Stimulated activated CD4-positive, alpha-beta T cell treated with anti-CD3 and anti-CD28 coated beads, Interleukin-12 subunit alpha, Interleukin-12 subunit beta, amount 100 ng/mL, for 24 hours (primary cell): ENCODE results near the gene GNG2.

ENCODE experiments used
- DNase-seq, 2 experiments: peaks; one replicate each; pipeline ENCODE4 v3.0.0-alpha.2; 2020; ENCODE audit warnings: low read depth in 2 of 2

The GNG2 gene

DNA sequence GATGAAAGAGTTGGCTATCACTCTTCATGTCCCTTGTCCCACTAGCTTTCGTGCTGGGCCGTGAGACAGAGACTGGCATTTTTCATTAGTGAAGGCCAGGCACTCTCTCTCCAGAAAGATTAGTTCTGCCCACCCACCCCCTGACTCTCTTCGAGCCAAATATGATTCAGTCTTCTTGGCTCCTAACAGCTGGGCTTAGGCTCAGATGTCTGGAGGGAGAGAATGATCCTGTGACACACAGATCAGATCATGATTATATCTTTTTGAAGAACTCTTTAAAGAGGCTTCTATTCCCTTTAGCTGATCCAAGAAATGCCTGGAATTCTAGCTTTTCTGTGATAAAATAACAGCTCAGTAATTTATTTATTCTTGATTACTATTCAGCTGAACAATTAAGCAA, 5.2 kb upstream of the GNG2 start:
- no peak for DNase-seq

DNA sequence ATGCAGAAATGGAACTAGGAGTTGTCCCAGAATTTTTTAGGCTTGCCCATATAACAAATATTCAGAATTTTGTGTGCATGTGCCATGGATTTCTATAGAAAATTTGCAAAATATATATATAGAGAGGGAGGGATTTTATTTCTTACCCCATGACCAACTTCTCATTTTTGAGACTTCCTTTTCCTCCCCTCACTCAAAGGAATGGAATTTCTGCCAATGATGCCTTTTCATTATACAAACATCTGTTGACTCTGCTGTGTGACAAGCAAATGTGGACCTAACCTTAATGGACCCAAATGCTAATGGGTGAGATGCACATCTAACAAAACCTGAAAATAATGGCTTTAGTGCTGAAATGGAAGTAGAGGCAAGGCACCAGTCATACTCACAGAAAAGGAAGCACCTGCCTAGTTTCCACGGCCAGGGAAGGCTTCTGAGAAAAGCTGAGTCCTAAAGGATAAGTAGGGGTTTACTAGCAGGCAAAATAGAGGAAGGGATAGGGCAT, 3.6 kb upstream of the GNG2 start:
- no peak for DNase-seq

DNA sequence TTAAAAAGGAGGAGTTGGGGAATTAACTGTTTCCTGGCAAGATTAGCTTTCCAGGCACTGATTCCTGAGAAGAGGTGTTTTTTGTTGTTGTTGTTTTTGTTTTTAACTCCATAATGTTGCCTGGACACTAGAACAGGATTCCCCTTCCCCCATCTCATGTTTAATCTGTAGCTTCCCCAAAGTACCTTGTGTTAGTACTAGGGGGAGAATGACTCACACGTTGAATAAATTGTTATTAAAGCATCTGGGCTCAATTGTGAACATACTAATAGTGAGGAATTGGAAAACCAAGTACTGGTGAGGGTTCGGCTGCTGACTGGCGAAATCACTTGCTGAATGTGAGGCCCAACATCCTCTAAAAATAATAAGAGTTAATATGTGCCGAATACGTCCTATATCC, 1.3 kb upstream of the GNG2 start:
- no peak for DNase-seq

DNA sequence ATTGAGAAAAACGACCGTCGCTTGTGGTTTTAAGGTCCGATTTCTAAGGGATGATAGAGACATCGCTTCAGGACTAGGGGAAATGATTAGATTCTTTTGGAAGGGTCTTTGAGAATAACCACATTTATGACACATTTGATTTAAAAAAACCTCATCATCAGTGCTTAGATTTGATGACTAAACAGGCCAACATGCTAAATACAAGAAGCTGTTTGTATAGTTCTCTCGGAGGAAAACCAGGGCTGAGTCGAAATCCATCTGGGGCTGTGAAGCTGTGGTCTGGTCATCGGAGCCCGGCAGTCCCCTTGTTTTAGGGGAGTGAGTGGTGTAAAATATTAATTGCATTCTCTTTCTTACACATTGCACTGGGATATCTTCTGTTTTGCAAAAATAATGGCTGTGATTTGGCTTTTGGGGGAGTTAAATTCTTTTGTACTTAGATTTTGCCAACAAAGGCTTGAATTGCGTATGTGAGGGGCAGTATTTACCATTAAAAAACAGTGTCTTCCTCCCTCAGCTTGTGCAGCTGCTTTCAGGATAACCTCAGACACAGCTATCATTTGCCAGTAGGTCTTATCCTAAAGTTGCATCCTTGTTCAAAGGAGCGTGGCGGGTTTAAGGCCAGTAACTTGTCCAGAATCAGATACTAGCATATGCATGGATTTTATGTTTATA, 550 bp downstream of the GNG2 start:
- DNase-seq: no peak

DNA sequence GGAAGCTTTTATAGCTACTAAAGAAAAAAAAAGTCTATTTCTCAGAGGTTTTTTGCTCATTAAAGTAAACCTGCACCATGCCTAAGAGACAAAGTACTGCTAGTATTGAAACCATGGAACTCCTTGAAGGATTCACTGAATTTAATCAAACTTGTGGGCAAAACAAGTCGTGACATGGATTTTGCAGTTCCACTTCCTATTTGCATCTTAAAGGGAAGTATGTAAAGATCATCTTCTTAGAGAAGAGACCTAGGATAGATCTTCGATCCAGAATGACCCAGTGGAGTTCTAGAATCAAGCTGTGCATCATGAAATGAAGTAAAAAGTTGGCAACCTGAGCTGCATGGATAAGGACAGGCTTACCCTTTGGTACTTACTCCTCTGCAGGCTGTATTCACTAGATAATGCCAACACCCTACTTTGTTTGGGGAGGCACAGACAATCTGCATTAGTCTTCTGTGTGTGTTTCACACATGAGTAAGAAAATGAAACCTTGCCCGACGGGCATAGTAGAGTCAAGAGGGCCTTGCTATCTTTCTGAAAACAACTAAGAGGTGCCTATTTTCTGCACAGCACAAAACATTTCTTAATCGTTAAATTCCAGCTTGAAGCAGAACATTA, 1.9 kb downstream of the GNG2 start:
- DNase-seq: no peak

DNA sequence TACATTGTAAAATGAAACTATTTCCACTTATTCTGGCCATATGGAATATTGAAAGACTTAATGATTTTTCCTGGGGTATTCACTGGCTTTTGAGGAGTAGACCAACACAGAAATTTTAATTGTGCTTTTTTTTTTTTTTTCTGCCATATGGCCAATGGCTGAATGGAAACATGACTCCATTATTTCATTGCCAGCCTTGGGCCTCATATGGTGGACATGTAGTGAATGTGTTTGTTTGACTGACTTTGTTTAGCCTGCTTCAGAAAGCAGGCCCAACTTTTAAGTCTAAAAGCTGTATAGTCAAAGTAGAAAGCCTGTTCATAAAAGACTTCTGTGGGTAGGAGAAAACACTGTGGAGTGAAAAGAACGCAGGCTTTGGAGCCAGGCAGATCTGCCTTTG, 2.4 kb downstream of the GNG2 start:
- DNase-seq: no peak

DNA sequence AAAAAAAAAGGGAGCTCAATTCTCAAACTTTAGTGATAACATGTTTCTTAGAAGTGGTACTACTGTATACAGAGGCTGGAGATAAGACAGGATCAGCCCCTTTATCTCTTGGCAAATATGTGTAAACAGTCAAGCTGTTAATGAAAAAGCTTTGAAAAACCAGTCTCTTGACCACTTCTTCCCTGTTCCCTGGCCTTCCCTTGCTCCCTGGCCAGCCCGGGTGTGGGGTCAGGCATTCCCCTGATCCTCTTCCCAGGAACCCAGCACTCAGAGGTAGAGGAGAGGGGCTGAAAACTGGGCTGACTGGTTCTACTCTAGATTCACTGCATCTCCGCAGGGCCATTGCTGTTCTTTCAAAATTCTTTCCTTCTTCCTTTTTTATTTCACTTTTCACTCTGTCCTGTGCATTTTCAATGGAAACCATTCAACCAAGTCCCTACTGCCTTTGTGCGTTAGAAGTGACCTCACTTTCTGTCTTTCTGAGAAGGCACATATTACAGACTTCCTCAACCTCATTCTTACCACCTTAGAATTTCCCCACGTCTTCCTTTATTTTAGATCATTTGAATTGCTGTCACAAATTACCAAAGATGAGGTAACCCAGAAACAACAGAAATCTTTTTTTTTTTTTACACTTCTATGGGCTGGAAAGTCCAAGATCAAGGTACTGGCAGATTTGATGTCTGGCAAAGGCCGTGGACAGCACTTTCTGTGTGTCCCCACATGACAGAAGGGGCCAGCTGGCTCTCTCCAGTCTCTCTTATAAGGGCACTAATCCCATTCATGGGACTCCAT, 5.7 kb downstream of the GNG2 start:
- no peak for DNase-seq

DNA sequence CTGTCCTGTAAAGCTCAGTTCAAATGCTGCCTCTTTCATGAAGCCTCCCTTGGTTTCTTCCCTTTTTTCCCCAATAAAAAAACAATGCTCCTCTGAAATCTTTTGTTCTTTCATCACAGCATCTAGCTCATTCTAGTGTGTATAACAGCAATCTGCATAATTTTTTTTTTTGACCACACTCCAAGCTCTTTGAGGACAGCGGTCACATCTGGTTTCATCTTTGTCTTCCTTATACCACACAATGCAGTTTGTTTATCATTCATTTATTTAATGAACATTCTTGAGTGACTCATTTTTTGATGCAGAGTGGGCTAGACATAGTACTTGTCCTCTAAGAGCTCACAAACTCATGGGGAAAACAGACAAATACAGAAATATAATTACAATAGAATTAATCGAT, 7.3 kb downstream of the GNG2 start:
- no peak for DNase-seq

DNA sequence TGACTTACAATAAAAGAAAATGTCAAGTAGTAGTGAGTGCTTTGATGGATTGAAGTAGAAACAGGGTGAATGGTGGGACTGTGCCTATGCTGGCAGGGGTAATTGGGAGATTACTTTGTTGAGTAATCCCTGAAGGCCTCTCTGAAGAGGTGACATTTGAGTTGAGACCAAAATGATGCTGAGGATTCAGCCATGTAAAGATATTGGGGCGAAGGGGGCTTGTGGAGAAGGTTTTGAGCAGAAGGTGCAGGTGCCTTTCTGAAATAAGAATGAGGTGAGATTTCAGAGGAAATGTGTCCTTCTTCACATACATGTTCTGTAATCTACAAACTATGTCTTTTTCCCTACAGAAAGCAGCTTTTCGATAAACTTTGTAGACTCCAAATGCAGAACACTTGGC, 8.0 kb downstream of the GNG2 start:
- no peak for DNase-seq

DNA sequence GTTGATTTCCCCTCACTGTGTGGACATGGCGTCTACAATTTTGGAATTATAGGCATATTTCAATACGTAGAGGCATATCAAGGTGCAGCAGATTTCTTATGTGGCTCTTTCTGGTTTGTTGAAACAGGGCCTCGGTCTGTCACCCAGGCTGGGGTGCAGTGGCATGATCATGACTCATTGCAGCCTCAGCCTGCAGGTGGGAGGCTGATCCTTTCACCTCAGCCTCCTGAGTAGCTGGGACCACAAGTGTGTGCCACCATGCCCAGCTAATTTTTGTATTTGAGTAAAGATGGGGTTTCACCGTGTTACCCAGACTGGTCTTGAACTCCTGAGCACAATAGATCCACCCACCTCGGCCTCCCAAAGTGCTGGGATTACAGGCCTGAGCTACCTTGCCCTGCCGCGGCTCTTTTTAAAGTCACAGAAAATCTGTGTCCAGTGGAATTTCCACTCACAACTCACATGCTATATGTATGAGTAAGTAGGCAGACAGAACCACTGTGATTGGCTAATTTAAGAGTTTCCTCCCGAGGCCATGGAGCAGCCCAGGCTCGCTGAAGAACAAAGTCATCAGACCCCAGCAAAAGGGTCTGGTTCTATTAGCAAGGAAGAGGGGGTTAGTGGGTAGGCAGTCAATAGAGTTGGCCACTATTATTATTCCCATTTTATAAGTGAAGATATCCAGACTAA, 9.1 kb downstream of the GNG2 start:
- DNase-seq: peak; percentile 39 to 42

DNA sequence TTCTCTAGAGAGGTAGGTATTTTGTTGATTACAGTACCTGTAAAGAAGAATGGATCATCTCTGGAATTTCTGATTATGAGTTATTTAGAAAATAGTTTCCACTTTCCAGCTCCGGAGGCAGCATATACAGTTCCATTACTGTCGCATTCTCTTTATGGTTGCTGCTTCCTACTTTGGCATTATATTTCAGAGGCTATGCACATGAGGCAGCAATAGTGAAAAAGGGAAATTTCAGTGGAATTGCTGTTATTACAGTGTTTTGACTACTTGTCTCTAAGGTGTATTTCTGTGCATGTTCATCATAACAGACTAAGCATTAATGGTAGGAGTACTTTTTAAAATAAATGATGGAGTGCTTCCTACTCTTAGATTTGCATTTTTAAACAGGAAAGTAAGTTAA, 10.2 kb downstream of the GNG2 start:
- DNase-seq: no peak

DNA sequence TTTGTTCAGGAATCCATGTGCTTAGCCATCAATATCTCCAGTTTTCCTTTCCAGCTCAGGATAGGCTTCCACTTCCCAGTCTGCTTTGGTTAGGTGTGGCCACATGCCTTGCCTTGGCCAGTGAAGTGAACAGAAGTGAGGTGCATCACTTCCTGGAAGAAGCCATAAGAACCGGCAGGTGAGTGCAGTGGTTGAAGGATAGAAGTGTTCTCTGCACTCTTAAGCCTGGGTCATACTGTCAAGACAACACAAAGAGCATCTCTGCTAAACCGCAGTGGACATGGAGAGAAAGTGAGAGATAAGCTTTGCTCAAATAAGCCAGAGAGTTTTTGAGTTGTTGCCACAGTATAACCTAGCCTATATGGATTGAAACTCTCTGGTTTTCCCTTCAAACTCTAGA, 11.4 kb downstream of the GNG2 start:
- DNase-seq: no peak

DNA sequence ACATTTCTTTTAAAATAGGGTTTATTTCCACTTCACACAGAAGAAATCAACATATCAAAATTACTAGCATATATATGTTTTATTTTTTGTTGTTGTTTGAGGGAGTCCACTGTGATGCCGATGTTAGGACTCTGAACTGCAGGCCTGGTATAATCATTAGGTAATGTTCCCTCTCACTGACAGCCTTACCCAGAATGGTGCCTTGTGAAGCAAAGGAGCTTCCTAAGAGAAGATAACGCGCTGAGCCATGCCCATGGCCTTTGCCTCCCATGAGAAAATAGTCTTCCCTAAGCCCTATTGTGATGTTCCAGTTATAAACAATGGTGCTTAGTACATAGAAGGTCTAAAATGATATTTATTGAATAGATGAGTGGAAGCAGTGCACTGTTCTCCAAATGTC, 12.0 kb downstream of the GNG2 start:
- DNase-seq: no peak

DNA sequence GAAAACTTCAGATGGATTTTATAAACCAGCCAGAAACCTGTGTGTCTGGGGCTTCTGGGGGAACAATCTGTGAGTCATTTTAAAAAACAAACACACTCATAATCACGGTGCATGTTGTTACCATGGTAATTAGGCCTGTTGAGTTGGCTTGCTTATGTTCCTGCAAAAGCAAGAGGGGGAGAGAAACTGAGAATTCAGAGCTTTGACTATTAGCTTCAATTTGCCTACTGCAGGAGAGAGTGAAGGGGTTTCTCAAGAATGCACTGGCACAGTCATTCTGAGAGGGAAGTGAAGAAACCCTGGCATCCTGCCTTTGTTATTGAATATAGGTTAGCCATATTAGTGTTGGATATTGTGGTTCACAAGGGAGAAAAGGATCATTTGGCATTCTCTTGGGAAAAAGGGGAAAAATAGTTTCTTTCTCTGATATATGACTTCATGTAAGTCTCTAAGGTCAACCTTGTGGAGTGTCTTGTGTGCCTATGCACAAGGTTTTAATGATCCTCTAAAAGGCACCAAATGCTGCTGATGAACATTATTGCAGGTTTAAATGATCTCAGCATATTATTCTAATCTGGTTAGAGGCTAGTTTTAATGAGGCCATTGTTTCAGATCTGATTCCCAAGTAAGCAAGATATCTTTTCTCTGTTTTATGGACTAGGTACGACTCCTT, 12.9 kb downstream of the GNG2 start:
- no peak for DNase-seq

DNA sequence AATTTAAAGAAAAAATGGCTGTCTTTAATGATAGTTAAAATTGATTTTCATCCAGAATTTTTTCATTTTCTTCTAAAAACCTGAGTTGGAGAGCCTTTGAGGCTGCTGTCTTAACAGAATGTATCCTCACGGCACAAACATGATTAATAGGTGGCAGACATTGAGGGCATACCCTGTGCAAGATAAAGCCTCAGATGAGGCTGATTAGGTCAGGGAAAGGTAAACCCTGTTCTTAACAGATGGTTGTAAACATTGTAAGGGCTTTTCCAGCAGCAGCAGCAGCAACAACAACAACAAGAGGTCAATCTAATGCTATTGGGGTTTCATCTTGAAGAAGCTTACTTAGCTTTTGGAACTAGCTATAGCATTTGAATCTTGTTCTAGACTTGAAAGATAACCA, 17.4 kb downstream of the GNG2 start:
- DNase-seq: no peak

DNA sequence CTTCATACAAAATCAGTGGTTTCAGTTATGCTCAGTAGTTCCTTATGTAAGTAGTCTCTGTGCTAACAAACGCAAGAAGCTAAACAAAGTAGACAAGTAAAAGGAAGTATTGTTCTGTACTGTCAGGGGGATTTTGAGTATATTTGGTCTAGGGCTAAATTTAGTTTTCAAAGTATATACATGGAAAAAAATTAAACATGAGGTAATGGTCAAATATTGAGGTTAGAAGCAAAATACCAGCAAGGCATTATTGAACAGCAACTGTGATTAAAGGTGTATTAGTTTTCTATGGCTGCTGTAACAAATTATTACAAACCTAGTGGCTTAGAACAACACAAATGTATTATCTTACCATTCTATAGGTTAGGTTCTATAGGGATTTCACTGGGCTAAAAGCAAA, 18.8 kb downstream of the GNG2 start:
- no peak for DNase-seq

DNA sequence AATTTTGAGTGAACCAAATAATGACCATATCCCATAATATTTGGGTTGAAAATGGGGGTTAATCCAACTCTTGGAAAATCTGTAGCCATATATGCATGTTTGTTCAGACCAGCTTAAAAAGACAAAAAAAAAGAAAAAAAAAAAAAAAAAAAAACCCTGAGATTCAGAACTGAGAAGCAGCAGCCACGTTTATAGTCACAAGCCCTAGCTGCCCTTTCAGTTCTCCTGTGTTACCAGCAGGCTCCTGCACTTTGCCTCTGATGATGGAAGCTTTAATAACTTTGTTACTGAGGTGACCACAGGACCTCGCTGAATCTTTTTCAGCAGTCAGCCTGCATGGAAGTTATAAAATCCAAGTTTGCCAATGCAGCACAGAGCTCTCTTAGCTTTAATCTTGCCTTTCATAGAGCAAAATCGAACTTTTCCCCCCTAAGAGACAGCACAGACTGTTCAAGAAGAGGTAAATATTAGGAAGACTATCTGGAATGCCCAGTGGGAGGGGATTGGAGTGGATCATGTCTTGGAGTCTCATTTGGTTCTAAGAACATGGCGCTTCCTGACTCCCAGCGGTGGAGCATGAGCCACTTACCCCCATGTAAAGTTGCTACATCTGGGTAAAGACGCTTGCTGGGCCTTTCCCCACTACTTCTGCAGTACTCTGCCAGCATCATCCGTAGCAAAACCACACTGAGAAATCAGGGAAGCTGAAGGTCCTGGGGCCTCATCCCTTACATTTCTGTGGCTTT, 20.6 kb downstream of the GNG2 start:
- DNase-seq: no peak

DNA sequence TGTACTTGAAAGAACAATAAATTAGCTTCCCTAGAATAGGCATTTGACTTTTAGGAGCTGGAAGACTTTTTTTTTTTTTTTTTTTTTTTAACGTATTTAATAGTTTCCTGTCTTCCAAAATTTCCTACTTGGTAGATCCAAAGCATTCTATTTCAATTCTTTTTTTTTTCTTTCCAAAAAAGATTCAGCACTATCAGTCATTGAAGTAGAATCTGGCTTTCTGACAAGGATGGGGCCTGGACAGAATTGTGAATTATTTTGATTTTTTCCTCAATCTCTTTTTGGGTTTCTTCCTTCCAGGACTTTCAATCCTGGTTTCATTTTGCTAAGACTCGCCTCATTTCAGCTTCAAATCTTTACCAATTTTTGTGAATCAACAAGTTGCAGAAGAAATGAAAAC, 21.2 kb downstream of the GNG2 start:
- no peak for DNase-seq

DNA sequence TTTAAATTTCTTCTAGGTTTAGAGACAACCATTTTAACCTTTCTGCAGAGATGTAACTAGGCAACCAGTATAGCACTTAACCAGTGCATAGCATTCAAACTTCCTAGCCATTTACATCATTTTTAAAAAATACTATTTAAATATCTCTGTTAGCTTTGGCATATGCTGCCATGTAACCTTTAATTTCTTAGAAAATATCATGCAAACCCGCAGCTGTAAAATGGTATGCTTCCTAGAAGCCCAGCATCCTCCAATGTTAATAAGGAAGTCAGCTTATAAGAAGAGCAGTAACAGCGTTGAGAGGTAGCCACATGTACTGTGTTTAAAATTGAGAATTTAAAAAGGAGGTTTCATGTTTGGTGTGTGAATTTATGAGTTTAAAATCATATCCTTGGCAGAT, 22.8 kb downstream of the GNG2 start:
- DNase-seq: no peak

DNA sequence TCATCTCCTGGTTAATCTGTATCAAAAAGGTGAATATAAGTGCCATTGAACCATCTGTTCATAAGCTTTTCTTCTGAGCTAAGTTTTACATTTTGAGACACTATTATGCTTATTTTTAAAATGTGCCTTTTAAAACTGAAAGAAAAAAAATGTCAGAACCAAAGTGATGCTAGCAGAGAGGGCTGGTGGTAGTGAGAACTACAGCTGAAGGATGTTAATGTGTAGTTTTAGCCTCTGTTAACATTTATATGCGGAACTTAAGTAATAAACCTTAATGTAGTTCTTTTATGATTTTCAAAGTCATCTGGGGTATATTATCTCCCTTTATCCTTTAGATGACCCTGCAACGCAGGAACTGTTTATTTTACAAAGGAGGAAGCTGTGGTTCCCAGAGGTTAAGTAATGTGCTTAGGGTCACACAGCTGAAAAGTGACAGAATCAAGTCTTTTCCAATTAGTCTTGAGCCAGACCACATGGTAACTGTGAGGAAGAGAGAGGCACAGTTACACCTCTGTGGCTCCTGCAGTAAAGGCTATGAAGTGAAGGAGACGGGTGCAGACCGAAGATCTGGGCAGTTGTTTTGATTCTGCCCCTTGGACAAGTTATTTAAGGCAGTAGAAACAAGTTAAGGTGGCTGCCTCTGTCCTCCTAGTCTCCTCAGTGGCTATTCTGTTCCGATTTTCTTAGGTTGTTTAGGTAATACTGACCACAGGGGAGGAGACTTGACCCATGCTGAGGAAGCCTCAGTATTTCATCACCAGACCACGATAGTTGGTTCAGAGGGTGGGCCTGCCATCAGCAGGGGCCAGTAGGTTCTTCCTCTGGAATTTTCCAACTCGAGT, 23.9 kb downstream of the GNG2 start:
- DNase-seq: no peak
